Right lobe of liver (tissue), 6 donors: ENCODE results near the gene SMPDL3A. TPM values are rescaled to one million over a fixed set of nuclear protein-coding genes. Genes with fewer than 3 reads are reported as not detected.

Experiments
- ATAC-seq, 4 donors: fragments of 200-7000 bp; cut with Tn5 transposase; one replicate each; pipeline ENCODE4 v1.9.1; 2020; ENCODE audit warnings: mild to moderate bottlenecking in 4 of 4, moderate library complexity in 4 of 4
- DNase-seq, 3 donors: peaks; one replicate each; pipeline ENCODE4 v3.0.0-alpha.2; 2020
- H3K27ac ChIP-seq, 3 donors: fragments of 200-600 bp; one replicate each; pipeline ENCODE4 v1.8.0; 2022
- H3K27me3 ChIP-seq, 2 donors: fragments of 200-600 bp; one replicate each; pipeline ENCODE4 v1.8.0; 2022
- H3K36me3 ChIP-seq, 4 donors: fragments of 200-600 bp; sonication (generic) in 1 of 4; one replicate each; pipeline versions ENCODE4 v1.5.1 to v1.8.0; 2017 to 2022; ENCODE audit warnings: control low read depth in 1 of 4
- H3K4me1 ChIP-seq, 4 donors: fragments of 200-600 bp; sonication (generic) in 1 of 4; one replicate each; pipeline versions ENCODE4 v1.5.1 to v1.8.0; 2017 to 2022; ENCODE audit warnings: control low read depth in 1 of 4
- H3K4me3 ChIP-seq, 3 donors: fragments of 200-600 bp; one replicate each; pipeline ENCODE4 v1.8.0; 2022
- H3K9me3 ChIP-seq, 4 donors: fragments of 200-600 bp; sonication (generic) in 1 of 4; one replicate each; pipeline versions ENCODE4 v1.5.1 to v1.8.0; 2017 to 2022; ENCODE audit warnings: control low read depth in 1 of 4
- CTCF ChIP-seq, 4 donors: fragments of 200-600 bp in 3 of 4; fragments of 450-650 bp in 1 of 4; IDR thresholded peaks; one replicate each; pipeline versions ENCODE4 v1.5.1 to v1.8.0; 2016 to 2022; ENCODE audit warnings: antibody characterized with exemption in 4 of 4, mild to moderate bottlenecking in 2 of 4
- POLR2A ChIP-seq: fragments of 450-650 bp; IDR thresholded peaks from one replicate; pipeline ENCODE4 v1.6.1; 2017; ENCODE audit warnings: antibody characterized with exemption, mild to moderate bottlenecking
- WGBS: methylation state at CpG from one replicate; pipeline ENCODE4 v1.1.6; 2018; ENCODE audit warnings: low coverage, low lambda C conversion rate; ENCODE audit not compliant: insufficient coverage; ENCODE audit errors: missing lambda C conversion rate; 5-methylcytosine and 5-hydroxymethylcytosine counted together
- intact Hi-C, 2 donors: fragments of 100-400 bp; cut with DNase I; formaldehyde crosslinking; loops; one replicate each; pipeline versions ENCODE4 v1.11.2 to v1.14.1; 2022
- total RNA-seq, 6 experiments: library from RNA; depleted of rRNA in 2 of 6; stranded (reverse); fragments of >200 nt in 2 of 6; fragmentation: NEBNext Ultra II Directional in 3 of 6; extraction: Animal tissue kit (Norgen Biotek cat#: 25700) in 3 of 6; gene quantifications; one replicate each; pipeline versions ENCODE4 v1.1.0 to v1.2.4, GENCODE V29; 2016 to 2023
- donor health status: DM: no; HTN: yes; CAD: no.
- donor health status: DM: no; HTN: no; CAD: no.
- donor health status: DM: no; HTN: no; CAD: no.
- donor health status: DM: no; HTN: yes; CAD: no.
- donor health status: DM: no; HTN: yes; CAD: no.

SMPDL3A gene
- total RNA-seq, 6 experiments from 2014 or later, result 27.5 to 51.9 (median 36.1) TPM

GRCh38 chr6:122821095-122821494 lies 32.0 kb downstream of the SMPDL3A start:
- DNase-seq (no peak), ATAC-seq (no peak)
- 82% methylated on average over 2 of the region's 2 CpGs for WGBS
- H3K27ac ChIP-seq, result no peak overlapping the region
- H3K4me3 ChIP-seq, result no peak overlapping the region
- no peaks in the 10 kb centered on the region for H3K36me3 ChIP-seq
- intact Hi-C loops, result no loop called here
- no peaks in the 10 kb centered on the region for H3K4me1 ChIP-seq
- H3K27me3 ChIP-seq, result no peaks in the 10 kb centered on the region
- TF ChIP-seq CTCF (IDR thresholded peaks at IDR 0.05) (no peak), POLR2A (no peak)
- H3K9me3 ChIP-seq, result no peaks in the 10 kb centered on the region

GRCh38 chr6:122825163-122825562 lies 36.1 kb downstream of the SMPDL3A start:
- H3K9me3 ChIP-seq, result no peaks in the 10 kb centered on the region
- no peak for TF ChIP-seq POLR2A
- no peak for TF ChIP-seq CTCF (IDR thresholded peaks at IDR 0.05)
- WGBS, result 72% methylated on average over 5 of the region's 5 CpGs
- no peaks in the 10 kb centered on the region for H3K27me3 ChIP-seq
- no peaks in the 10 kb centered on the region for H3K36me3 ChIP-seq
- ATAC-seq, result no peak
- intact Hi-C loops, result no loop called here
- no peaks in the 10 kb centered on the region for H3K4me1 ChIP-seq
- H3K4me3 ChIP-seq, result no peak overlapping the region
- no peak for DNase-seq
- H3K27ac ChIP-seq, result no peak overlapping the region

GRCh38 chr6:122829456-122829855 lies 40.4 kb downstream of the SMPDL3A start:
- Histone ChIP-seq H3K4me3 (no peak overlapping the region), H3K9me3 (no peaks in the 10 kb centered on the region), H3K36me3 (no peaks in the 10 kb centered on the region), H3K27ac (no peak overlapping the region), H3K4me1 (no peaks in the 10 kb centered on the region), H3K27me3 (no peaks in the 10 kb centered on the region)
- 70% methylated on average over 1 of the region's 1 CpG for WGBS
- no peak for TF ChIP-seq POLR2A
- no peak for TF ChIP-seq CTCF (IDR thresholded peaks at IDR 0.05)
- intact Hi-C loops, result no loop called here
- DNase-seq (no peak), ATAC-seq (no peak)

- ATAC-seq (no peak), DNase-seq (no peak)
- Histone ChIP-seq H3K9me3 (no peaks in the 10 kb centered on the region), H3K27ac (no peak overlapping the region), H3K27me3 (no peaks in the 10 kb centered on the region), H3K4me1 (no peaks in the 10 kb centered on the region), H3K36me3 (no peaks in the 10 kb centered on the region), H3K4me3 (no peak overlapping the region)
- no peak for TF ChIP-seq CTCF (IDR thresholded peaks at IDR 0.05)
- TF ChIP-seq POLR2A, result no peak
- intact Hi-C loops, result no loop called here
- 63% methylated on average over 1 of the region's 1 CpG for WGBS
Measured at GRCh38 chr6:122831511-122831910, 42.5 kb downstream of the SMPDL3A start.

GRCh38 chr6:122832459-122832858 lies 43.4 kb downstream of the SMPDL3A start:
- no peaks in the 10 kb centered on the region for H3K27me3 ChIP-seq
- no peak overlapping the region for H3K4me3 ChIP-seq
- 76% methylated on average over 3 of the region's 3 CpGs for WGBS
- DNase-seq, result no peak
- intact Hi-C loops, result no loop called here
- no peaks in the 10 kb centered on the region for H3K9me3 ChIP-seq
- no peak for TF ChIP-seq POLR2A
- no peak for TF ChIP-seq CTCF (IDR thresholded peaks at IDR 0.05)
- no peak for ATAC-seq
- H3K4me1 ChIP-seq, result no peaks in the 10 kb centered on the region
- no peaks in the 10 kb centered on the region for H3K36me3 ChIP-seq
- H3K27ac ChIP-seq, result no peak overlapping the region
